Measurements from ENCODE around the gene PLA2G5.

PLA2G5 gene

DNA sequence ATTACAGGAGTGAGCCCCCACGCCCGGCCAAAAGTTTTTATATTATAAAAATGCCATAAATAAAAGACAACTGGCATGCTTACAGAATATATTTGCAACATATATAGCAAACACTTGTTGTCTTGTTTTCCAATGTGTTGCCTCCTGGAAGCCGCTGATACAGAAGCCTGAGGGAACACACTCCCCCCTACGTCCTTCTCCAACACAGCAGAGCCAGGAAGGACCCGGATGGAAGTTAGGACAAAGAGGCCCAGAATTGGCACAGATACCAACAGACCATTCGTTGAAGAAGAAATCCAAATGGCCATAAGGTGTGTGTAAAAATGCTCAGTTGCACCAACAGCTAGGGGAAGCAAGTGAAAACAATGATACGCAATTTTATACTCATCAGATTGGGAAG, 1.3 kb upstream of the PLA2G5 start:
- no peak for DNase-seq (ENCODE audit: low read depth)

DNA sequence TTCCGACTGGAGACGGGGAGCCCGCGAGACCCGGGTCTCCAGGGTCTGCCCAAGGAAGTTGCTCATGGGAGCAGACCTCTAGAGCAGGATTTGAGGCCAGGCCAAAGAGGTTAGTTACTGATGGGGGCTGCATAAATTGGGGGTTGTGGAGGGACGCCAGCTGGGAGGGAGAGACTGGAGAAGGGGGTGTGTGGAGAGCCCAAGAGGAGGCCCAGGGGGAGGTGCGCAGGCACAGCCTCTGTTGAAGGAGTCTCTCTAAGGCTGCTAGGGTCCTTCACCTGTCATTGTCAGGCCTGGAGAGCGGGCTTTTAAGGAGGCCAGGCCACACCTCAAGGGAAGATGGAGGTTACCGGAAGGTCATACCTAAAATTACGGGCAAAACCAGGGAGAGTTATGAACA, 363 bp downstream of the PLA2G5 start:
- no peak for DNase-seq (ENCODE audit: low read depth)

DNA sequence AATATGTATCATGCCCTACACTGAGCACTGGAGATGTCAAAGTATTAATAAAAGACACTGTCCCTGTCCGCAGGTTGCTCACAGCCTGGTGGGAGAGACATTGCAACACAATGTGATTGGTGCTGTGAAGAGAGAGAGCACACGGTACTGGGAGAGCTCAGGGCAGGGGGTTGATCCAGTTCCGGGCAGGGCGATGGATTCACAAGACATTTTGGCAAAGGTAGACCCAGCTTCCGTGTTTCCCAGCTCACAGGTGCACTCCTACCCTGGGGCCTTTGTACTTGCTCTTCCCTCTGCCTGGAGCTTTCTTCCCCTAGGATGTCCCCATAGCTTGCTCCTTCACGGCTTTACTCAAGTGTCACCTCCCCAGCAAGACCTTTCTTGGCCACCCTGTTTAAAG, 1.4 kb downstream of the PLA2G5 start:
- DNase-seq (ENCODE audit: low read depth): no peak

DNA sequence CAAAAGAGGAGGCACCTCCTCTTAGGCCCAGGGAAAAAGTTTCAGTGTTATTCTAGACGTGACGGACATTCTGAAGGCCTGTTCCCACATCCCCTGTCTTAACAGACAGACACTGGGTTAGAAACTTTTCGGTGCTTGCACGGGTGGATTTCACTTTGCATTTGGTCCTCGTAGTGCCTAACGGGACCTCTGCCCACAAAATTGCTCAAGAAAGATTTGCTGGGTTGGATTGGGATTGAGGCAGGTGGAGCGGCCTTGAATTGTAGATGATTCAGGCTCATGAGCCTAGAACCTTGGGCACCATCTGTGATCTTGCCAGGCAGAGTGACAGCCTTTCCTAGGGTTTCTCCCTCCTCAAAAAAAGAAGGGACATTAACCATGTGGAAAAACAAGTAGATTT, 2.8 kb downstream of the PLA2G5 start:
- DNase-seq (ENCODE audit: low read depth): no peak

DNA sequence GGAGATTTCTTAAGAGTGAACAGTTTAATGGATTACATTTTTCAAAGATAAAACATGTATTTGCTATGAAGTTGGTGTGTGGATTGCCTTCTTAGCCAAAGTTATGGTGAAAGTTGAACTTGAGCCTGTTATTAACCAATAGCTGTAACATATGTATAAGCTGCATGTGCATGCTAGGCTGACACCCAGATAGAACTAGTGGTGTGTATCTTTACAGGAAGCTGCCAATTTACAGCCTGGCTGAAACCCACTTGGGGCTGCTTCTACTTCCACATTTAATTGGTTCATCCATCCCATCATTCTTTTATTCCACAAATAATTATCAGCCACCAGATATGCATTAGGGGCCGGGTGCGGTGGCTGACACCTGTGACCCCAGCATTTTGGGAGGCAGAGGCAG, 3.3 kb downstream of the PLA2G5 start:
- DNase-seq (ENCODE audit: low read depth): no peak

DNA sequence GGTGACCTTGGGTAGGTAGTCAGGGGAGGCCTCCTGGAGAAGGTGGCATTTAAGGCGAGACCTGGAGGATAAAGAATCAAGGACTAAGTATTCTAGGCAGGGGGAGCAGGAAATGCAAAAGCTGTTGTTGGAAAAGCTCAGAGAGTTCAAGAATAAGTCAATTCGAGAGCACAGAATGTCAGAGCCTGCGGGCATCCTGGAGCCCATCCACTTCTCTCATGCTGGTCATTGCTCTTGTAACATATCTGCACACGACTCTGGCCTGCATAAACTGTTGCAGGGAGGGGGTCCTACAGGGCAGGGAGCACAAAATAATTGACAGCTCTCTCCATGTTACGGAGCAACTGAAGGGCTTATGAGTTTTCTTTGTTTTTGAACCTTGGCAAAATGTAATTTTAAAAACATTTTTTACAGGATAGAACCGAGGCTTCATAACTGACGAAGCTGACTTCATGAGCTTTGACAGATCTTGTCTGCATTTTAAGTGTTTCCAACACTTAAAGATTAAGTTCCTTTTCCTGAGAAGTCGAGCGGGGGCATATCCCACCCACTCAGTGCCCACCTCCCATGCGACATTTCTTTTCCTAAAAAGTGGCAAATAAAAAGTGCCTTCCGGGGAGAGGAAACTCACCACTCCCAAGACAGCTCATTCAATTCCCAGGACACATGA, 4.2 kb downstream of the PLA2G5 start:
- no peak for DNase-seq (ENCODE audit: low read depth)

DNA sequence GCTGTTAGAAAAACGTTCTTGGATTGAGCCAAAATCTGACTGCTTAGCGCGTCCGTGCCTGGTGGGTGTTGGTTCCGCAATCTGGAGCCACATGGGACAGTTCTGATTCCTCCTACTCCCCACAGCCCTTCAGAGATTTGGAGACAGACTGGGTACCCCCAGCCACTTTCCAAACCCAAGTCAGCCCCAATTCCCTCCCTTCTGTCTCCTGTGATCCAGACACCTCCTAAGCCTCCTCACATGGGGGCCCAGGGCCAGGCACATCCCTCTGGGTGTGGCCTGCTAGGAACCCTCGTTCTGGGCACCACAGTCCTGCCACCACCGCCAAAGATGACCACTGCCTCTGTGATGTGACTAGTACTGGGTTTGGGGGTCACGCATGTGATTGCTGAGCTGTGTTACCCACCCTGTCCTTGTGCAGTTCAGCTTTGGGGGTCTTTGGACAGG, 4.8 kb downstream of the PLA2G5 start:
- no peak for DNase-seq (ENCODE audit: low read depth)

DNA sequence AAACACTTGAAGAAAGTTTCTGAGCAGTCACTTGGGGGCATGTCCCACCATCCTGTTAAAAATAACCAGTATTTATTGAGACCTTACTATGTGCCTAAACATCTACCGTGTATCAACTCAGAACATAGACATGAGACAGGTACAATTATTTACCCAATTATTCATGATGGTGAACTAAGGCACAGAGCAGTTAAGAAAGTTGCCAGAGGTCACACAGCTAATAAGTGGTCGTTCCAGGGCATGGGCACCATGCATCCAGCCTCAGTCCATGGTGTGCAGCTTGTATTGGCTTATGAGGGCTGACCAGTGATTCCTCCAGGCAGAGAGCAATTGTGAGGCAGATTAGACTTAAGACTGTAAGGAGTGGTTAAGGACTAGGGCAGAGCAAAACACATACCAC, 5.4 kb downstream of the PLA2G5 start:
- no peak for DNase-seq (ENCODE audit: low read depth)

DNA sequence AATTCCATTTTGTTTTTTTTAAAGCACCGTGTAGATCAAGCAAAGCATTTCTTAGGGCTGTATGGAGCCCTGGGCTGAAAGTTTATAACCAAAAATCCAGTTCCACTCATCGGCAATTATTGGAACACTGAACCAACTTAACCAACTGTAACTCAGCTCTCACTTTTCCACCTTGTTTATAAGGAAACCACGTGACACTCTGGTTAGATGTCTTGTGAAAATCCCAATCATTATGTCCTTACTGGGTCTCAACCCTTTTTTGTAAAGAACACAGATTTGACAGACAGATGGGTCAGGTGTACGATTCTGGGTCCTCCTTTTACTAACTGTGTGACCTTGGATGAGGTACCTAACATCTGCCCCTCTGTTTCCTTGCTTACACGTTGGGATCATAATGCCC, 6.2 kb downstream of the PLA2G5 start:
- no peak for DNase-seq (ENCODE audit: low read depth)

DNA sequence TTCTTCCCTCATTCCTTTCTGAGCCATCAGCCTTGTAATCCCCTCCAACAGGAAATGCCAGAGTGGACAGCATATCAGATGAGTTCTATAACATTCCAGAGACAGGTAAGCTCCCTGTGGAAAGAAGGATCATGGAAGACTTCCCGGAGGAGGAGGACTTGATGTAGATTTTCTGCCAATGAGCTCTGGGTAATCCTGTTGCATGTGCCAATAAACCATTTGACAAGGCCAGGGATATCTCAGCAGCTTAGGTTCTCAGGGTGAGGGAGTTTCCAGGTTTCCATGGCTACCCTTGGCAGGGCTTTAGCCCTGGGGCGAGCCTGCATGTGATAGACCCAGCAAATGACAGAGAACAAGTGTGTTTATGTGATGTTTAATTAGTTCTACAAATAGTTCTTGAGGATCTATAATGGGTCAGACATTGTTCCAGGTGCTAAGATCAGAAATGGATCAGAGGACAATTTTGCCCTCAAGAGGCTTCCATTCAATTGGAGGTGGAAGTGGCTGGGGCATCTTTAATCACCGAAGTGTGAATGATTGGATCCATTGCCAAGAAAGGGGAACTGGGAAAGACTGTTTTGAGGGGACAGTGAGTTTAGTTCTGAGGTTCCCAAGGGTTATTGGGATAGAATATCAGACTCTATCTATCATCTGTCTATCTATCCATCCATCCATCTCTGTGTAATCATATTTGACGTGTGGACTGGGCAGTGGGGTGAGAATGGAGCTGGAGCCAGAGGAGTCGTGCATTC, 6.9 kb downstream of the PLA2G5 start:
- DNase-seq (ENCODE audit: low read depth): no peak

DNA sequence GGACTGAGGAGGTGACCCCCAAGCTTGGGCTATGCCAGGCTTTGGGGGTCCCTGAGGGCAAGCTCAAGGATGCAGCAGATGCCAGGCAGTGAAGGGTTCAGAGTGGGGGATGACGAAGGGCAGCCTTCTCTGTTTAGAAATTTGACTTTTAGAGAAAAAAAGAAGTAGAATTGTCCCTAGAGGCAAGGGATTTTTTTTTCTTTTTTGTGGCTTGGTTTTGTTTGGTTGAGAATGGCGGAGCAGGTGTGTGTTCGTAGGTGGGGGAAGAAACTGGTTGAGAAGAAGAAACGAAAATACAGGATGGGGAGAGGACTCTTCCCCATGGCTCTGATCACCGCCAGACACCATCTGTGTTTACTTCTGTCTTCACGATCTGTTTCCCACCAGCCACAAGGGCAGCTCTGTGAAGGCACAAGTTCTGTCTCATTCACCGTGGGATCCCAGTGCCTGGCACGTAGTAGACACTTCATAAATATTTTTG, 8.2 kb downstream of the PLA2G5 start:
- no peak for DNase-seq (ENCODE audit: low read depth)

DNA sequence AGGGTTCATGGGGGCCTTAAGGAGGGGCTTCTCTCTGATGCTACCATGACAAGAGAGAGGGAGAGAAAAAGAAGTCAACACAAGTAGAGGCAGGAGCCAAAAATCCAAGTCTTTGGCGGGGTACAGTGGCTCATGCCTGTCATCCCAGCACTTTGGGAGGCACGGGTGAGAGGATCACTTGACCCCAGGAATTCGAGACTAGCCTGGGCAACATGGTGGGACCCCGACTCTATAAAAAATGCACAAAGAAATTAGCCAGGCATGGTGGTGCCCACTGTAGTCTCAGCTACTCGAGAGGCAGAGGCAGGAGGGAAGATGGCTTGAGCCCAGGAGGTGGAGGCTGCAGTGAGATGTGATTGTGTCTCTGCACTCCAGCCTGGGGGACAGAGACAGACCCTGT, 8.7 kb downstream of the PLA2G5 start:
- no peak for DNase-seq (ENCODE audit: low read depth)

DNA sequence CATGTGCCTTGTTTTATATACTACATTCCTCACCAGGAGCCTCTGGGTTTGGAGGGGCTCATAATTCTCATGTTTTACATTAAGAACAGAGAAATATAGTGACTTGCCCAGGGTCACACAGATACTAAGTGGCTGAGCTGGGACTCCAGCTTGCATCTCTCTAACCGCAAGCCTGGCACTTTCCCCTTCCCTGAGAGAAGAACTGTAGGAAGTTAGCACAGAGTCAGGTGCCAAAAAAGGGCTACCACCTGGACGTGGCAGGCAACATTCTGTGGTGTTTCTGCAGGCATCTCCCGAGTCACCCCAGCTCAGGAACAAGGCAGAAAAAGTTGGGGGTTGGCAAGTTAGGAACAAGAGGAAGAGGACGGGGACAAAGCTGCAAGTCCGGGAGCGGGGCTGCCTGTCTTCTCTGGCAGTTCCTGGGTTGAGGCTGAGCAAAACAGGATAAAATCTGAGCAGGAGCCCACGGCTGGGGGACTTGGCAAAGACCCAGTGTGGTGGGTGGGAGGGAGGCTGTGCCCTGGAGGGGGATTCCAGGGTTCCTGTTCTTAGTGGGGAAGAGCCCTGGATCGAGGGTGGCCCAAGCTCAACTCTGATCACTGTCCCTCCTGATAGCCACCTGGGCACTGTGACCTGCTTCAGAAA, 9.8 kb downstream of the PLA2G5 start:
- no peak for DNase-seq (ENCODE audit: low read depth)

DNA sequence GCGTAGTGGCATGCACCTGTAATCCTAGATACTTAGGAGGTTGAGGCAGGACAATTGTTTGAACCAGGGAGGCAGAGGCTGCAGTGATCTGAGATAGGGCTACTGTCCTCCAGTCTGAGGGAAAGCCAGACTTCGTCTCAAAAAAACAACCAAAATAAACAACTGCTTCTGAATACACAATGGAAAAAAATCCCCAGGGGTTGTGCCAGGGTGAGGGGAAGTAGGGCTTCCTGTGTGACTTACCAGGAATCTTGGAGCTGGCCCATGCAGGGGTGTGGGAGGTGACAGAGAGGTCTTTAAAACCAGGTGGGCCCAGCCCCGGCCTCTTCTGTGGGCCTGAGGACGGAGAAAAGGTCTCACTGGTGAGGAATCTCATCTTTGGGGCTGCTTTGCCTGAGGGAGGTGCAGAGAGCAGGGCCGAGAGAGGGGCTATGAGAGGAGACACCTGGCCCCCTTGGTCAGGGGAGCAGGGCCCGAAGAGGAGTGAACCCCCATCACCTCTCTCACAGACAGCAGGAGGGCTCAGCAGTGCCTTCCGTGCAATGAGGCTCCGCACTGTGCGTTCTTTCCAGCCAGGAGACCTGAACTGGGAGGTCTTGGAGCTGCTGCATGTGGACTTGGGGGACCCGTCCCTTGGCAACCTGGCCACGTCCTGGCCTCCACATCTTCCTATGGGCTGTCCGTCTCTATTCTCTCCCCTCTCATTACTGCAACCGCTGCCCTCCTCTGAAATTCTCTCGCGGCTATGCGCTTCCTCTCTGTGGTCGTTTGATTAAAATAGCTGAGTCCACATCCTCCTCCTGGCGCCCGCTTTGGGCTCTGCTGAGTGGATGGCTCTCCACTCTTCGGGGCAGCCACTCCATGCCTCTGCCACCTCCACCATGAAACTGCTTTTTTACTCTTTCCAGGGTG, 10.7 kb downstream of the PLA2G5 start:
- DNase-seq (ENCODE audit: low read depth): no peak

DNA sequence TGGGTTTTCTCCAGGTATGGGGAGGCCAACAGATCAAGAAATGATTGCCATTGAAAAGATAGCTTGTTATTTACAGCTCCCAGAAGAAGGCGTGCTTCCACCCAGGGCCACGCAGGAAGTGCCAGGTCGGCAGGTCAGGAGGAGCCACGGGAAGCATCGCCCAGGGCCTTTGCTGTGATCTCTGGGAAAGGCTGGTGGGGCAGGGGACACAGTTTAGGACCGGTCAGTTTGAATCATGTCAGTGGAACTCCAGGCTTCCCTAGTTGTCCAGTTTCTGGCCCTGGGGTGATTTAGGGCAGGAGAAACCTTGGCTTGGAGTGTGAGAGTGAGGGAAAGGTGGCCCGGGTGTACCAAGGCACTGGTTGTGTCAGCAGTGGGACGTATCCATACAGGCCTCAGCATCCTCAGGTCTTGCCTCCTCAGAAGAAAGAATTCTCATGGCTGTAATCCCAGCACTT, 11.4 kb downstream of the PLA2G5 start:
- DNase-seq (ENCODE audit: low read depth): no peak

DNA sequence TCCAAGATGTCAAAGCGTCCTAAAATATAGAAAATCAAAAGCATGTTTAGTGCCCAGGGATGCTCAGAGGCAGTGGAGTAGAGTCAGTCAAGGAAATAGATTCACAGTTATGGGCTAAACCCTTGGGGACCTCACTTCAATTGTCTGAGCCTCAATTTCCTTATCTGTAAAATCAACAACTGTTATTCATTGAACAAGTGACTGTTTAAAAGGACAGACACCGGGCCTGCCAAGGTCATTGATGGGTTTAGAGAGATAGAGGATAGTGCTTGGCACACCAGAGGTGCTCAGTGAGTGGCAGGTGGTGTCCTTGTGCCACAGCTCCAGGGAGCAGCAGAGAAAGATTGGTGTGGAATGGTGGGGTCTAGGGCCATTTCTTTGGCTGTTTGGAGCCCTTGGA, 12.8 kb downstream of the PLA2G5 start:
- no peak for DNase-seq (ENCODE audit: low read depth)

DNA sequence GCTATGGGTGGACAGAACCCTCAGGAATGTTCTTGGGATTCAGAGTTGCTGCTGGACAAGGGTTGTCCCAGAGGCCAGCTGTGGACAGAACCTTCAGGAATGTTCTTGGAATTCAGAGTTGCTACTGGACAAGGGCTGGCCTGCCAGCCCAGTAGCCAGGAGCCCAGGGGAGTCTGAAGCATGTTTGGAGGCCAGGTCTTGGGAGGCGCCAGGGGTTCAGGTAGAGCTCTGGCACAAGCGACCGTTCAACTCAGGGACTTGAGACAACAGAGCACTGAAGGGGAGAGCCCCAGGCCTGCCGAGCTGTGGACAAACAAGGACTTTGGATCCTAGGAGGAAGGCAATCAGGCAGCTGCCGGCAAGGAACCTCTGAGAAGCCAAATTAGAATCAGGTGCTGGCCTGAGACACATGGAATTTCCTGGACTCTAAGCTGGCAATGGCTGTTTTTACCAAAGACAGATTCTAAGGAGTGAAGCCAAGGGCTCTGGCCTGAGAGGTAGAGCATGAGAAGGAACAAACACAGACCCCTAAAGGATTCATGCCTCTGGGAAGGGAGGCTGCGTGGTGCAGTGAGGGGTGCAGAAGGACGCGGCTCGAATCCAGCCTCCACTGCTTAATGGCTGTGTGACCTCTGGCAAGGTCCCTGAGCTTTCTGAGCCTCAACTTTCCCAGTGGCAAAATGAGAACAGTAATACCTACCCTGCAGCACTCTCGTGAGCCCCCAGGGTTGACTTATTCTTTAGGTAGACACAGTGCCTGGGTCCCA, 13.4 kb downstream of the PLA2G5 start:
- DNase-seq (ENCODE audit: low read depth): no peak

DNA sequence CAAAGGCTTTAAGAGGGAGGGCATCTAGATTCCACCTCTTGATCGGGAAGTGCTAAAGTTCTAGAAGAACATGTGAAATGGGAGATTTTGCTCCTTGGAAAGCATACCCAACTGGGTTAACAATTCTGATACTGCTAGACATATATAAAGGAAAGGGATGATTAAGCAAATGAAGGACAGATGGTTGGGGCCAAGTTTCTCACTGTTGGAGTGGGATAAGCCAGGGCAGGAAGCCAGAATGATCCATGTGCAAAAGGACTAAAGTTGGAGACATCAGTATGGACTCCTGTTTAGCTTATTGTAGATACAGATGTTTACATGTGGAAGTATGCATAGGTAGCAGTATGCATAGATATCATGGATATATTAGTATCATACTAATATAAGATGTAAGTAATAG, 16.8 kb downstream of the PLA2G5 start:
- DNase-seq (ENCODE audit: low read depth): no peak

DNA sequence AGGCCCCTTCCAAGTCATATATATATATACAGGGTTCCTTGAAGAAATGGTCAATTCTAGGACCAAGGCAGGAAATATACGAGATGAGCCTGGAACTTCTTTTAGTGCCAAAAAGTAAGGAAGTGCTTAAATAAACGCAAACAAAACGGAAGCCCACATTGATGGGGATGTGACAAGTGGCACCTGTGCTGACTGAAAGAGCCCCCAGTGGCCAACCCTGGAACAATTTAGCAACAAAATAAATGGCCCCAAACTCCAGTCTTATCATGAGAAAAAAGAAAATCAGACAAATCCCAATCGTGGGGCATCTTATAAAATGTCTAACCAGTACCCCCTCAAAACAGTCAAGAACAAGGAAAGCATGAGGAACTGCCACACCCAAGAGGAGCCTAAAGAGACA, 17.7 kb downstream of the PLA2G5 start:
- no peak for DNase-seq (ENCODE audit: low read depth)

DNA sequence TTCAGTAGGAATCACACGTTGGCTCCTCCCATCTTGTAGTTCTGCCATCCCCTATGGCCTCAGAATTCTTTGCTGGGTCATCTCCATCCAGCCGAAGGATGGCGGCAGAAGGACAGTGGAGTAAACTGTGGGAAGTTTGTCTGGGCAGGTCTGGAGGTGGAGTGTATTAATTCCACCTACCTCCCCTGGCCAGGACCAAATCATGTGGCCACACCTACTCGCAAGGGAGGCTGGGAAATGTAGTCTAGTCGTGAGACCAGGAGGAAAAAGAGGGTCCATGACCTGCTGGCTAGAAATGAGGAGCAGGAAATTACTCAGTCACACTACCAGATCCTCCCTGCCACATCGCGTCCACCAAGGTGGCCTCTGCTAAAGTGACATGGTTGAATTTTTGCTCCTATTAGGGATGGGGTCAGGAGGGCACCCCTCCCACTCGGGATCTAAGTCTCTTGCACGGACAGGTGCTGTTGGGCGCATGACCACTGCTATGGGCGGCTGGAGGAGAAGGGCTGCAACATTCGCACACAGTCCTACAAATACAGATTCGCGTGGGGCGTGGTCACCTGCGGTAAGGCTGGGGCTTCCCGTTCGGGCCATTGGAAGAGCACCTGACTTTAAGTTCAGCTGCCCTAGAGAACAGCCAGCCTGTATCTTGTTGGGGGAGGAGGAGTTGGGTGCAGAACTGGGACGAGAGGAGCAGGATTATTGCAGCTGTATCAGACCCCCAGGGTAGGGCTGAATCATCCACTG, 19.5 kb downstream of the PLA2G5 start:
- no peak for DNase-seq (ENCODE audit: low read depth)

DNA sequence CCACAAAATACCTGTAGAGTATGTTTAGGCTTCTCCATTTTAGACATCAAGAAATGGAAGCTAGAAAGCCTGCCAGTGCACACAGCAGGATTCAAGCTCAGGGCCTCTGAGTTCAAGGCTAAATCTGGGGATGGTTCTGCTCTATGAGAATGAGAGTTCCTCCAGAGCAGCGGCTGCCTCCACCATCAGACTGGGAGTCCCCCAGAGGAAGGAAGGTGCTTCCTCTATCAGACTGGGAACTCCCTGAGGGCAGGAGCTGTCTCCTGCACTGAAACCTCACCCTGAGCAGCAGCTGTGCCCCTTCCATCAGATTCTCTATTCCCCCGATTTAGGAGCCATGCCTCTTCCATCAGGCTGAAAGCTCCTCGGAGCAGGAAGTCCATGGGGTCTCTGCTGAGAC, 20.1 kb downstream of the PLA2G5 start:
- DNase-seq (ENCODE audit: low read depth): no peak
